NCI-H748 (cell line): Measurements from ENCODE around the gene NDC80.

Experiments
- DNase-seq: peaks from one replicate; lab custom pipeline; 2025; ENCODE audit not compliant: unreplicated experiment; lab: John Stamatoyannopoulos, UW

Gene NDC80

DNA sequence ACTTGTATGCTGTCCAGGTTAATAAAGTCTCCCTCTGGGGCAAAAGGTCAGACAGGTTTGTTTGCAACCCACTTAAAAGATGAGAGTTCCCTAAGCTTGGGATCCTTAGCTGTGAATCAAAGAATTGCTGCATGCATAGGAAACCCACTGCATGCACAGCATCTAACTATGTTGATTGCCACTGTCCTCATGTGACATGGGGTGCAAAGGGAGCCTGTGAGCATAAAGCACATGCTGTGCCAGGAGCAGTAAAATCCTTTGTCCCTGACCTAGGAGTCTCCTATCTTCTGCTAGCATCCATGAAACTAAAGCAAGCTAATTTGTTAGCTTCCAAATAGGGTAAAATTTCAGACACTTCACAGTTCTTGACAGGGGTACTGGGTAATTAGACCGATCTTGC, 13.8 kb upstream of the NDC80 start:
- no peak for DNase-seq

- no peak for DNase-seq
Measured at GRCh38 chr18:2559249-2559648, 12.1 kb upstream of the NDC80 start.

- DNase-seq = no peak
Measured at GRCh38 chr18:2564373-2564772, 7.0 kb upstream of the NDC80 start.

- DNase-seq = no peak
Measured at GRCh38 chr18:2568129-2568528, 3.2 kb upstream of the NDC80 start.

- no peak for DNase-seq
Measured at GRCh38 chr18:2568605-2569004, 2.8 kb upstream of the NDC80 start.

- DNase-seq = no peak
Measured at GRCh38 chr18:2569338-2570207, 1.8 kb upstream of the NDC80 start.

GRCh38 chr18:2570772-2571199, 571 bp upstream of the NDC80 start:
- DNase-seq = peak; percentile 82

GRCh38 chr18:2572171-2572569, 813 bp downstream of the NDC80 start:
- peak; percentile 47 for DNase-seq

DNA sequence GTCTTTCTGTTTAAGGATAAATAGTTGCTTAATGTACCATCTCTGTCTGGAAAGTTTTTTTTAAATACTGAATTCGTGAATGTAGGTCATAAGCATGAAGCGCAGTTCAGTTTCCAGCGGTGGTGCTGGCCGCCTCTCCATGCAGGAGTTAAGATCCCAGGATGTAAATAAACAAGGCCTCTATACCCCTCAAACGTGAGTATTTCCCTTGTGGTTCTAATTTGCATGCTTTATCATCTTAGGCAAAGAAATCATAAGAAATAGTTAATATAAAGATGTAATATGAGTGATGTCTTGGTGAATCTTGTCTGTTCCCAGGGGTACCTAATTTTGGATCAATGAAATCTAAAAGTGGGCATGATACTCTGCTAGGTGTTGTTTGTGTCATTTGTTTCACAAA, 1.5 kb downstream of the NDC80 start:
- DNase-seq = peak; percentile 5

- DNase-seq = no peak
Measured at GRCh38 chr18:2573408-2573807, 2.1 kb downstream of the NDC80 start.

GRCh38 chr18:2587788-2588187, 16.4 kb downstream of the NDC80 start:
- DNase-seq = no peak

- DNase-seq = no peak
Measured at GRCh38 chr18:2588666-2589344, 17.4 kb downstream of the NDC80 start.

- no peak for DNase-seq
Measured at GRCh38 chr18:2589345-2590068, 18.1 kb downstream of the NDC80 start.

GRCh38 chr18:2590303-2590702, 18.9 kb downstream of the NDC80 start:
- no peak for DNase-seq

- no peak for DNase-seq
Measured at GRCh38 chr18:2597639-2598038, 26.3 kb downstream of the NDC80 start.

DNA sequence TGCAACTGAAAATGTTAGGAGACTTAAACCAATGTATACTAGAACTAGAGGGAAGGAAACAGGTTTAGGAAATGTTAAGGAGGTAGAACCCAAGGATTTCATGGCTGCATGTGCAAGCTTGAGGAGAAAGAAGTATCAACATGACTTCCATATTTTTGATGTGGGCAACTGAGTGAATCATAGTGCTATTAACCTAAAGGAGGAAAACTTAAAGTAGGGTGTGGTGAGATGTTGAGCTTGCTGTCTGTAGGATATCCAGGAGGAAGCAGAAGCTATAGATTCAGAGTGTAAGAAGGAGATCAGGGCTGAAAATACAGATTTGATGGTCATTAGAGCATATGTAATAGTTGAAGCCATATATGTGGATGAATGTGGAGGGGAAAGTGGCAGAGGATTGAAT, 31.5 kb downstream of the NDC80 start:
- no peak for DNase-seq

GRCh38 chr18:2606335-2606734, 35.0 kb downstream of the NDC80 start:
- no peak for DNase-seq

GRCh38 chr18:2609604-2610003, 38.2 kb downstream of the NDC80 start:
- DNase-seq = no peak

DNA sequence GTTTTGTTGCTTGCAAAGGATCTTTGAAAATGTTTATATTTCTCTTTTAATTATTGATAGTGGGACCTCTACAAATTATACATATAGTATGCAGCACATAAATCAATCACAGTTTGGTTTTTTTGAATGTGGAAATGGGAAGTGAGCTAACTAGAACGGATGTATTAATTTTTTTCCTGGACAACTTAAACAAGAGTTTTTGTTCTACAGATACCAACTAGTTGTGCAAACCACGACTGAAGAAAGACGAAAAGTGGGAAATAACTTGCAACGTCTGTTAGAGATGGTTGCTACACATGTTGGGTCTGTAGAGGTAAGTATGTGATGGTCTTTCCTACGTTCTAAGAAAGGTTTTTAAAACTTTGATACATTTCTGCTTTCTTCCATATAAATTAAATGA, 39.2 kb downstream of the NDC80 start:
- no peak for DNase-seq

- DNase-seq = no peak
Measured at GRCh38 chr18:2612996-2613395, 41.6 kb downstream of the NDC80 start.

GRCh38 chr18:2617401-2617998, 46.1 kb downstream of the NDC80 start:
- DNase-seq = no peak
